GM23338 (cell line): Measurements from ENCODE around the gene RNF166. TPM values are rescaled to one million over a fixed set of nuclear protein-coding genes. Genes with fewer than 3 reads are reported as not detected.

Experiments used
- ATAC-seq: fragments of 200-7000 bp; cut with Tn5 transposase; 3 replicates; pipeline ENCODE4 v1.9.1; 2020
- DNase-seq: peaks from one replicate; pipeline ENCODE4 v3.0.0-alpha.2; 2015; ENCODE audit warnings: low spot score
- H2AFZ ChIP-seq: fragments of 200-600 bp; sonication (generic); 2 replicates; pipeline ENCODE4 v1.8.0; 2016; ENCODE audit warnings: antibody characterized with exemption, mild to moderate bottlenecking, moderate library complexity
- H3F3A ChIP-seq: fragments of 200-600 bp; sonication (generic); replicated peaks from 2 replicates; pipeline ENCODE4 v1.8.0; 2017; ENCODE audit warnings: antibody characterized with exemption, mixed run types, low read depth
- H3K27ac ChIP-seq: fragments of 200-600 bp; sonication (generic); 2 replicates; pipeline ENCODE4 v1.6.1; 2016; ENCODE audit warnings: low read depth
- H3K27me3 ChIP-seq: fragments of 200-600 bp; sonication (generic); 2 replicates; pipeline ENCODE4 v1.8.0; 2016; ENCODE audit warnings: mild to moderate bottlenecking, mixed run types, moderate library complexity; ENCODE audit not compliant: insufficient read depth
- H3K36me3 ChIP-seq: fragments of 200-600 bp; sonication (generic); 2 replicates; pipeline ENCODE4 v1.8.0; 2016; ENCODE audit warnings: mild to moderate bottlenecking; ENCODE audit not compliant: insufficient read depth
- H3K4me1 ChIP-seq: fragments of 200-600 bp; sonication (generic); 2 replicates; pipeline ENCODE4 v1.8.0; 2016; ENCODE audit warnings: mild to moderate bottlenecking, moderate library complexity; ENCODE audit not compliant: insufficient read depth
- H3K4me2 ChIP-seq: fragments of 200-600 bp; sonication (generic); 2 replicates; pipeline ENCODE4 v1.7.1; 2017; ENCODE audit warnings: mixed run types
- H3K4me3 ChIP-seq: fragments of 200-600 bp; sonication (generic); 2 replicates; pipeline ENCODE4 v1.6.1; 2016; ENCODE audit warnings: mixed run types
- H3K79me2 ChIP-seq: fragments of 200-600 bp; sonication (generic); replicated peaks from 2 replicates; pipeline ENCODE4 v1.8.0; 2017; ENCODE audit warnings: mild to moderate bottlenecking; ENCODE audit not compliant: insufficient read depth
- H3K9me2 ChIP-seq: fragments of 200-600 bp; sonication (generic); 2 replicates; pipeline ENCODE4 v1.8.0; 2017; ENCODE audit not compliant: insufficient read depth
- H4K20me1 ChIP-seq: fragments of 200-600 bp; sonication (generic); replicated peaks from 2 replicates; pipeline ENCODE4 v1.8.0; 2017; ENCODE audit warnings: mild to moderate bottlenecking; ENCODE audit not compliant: insufficient read depth
- H3K27ac Mint-ChIP-seq: 2 replicates; pipeline ENCODE4 v1.8.0; 2020; ENCODE audit warnings: inconsistent platforms, mild to moderate bottlenecking, moderate library complexity, mixed read lengths
- H3K27me3 Mint-ChIP-seq: 3 replicates; pipeline ENCODE4 v1.8.0; 2022; ENCODE audit warnings: low read depth, mild to moderate bottlenecking, moderate library complexity, mixed read lengths, inconsistent platforms; ENCODE audit not compliant: insufficient read depth, poor library complexity
- H3K36me3 Mint-ChIP-seq: 3 replicates; pipeline ENCODE4 v1.8.0; 2021; ENCODE audit warnings: low read depth, mild to moderate bottlenecking, inconsistent platforms, moderate library complexity, mixed read lengths
- H3K4me1 Mint-ChIP-seq: 3 replicates; pipeline ENCODE4 v1.8.0; 2020; ENCODE audit warnings: mild to moderate bottlenecking, inconsistent platforms, mixed read lengths
- H3K4me3 Mint-ChIP-seq: 3 replicates; pipeline ENCODE4 v1.8.0; 2021; ENCODE audit warnings: moderate library complexity, mild to moderate bottlenecking, inconsistent platforms, mixed read lengths
- H3K9me3 Mint-ChIP-seq: 3 replicates; pipeline ENCODE4 v1.8.0; 2020; ENCODE audit warnings: moderate library complexity, mild to moderate bottlenecking, inconsistent platforms, mixed read lengths
- EZH2 ChIP-seq: fragments of 200-600 bp; sonication (generic); IDR thresholded peaks from one replicate; pipeline ENCODE4 v1.8.0; 2017; ENCODE audit warnings: antibody characterized with exemption, mild to moderate bottlenecking, low read depth; ENCODE audit not compliant: unreplicated experiment
- JUNB ChIP-seq: IDR thresholded peaks from one replicate; pipeline ENCODE4 v1.6.1; 2016; ENCODE audit warnings: antibody characterized with exemption; ENCODE audit not compliant: unreplicated experiment
- ZNF331 ChIP-seq: fragments of 250-450 bp; sonication (Bioruptor Pico); IDR thresholded peaks from 2 replicates; pipeline ENCODE4 v1.5.0; 2020; ENCODE audit warnings: low read depth, mild to moderate bottlenecking, moderate library complexity
- polyA plus RNA-seq: library from polyadenylated mRNA; unstranded; fragments of >200 nt; fragmentation: Nextera tagmentation; extraction: Ambion mirVana; gene quantifications from 2 replicates; pipeline ENCODE4 v1.2.1, GENCODE V29; 2016
- total RNA-seq: library from RNA; depleted of rRNA; stranded (reverse); fragments of >200 nt; shearing (Covaris generic); gene quantifications from 2 replicates; pipeline ENCODE4 v1.2.3, GENCODE V29; 2014
- TF ChIP-seq, protein P1 (sequence below): fragments of 250-450 bp; sonication (Bioruptor Pico); IDR thresholded peaks from 2 replicates; pipeline ENCODE4 v1.5.0; 2020; ENCODE audit warnings: mild to moderate bottlenecking, moderate library complexity

Gene RNF166
- total and polyA plus RNA-seq, 2 experiments from 2014 or later: 24.9 to 43.4 TPM

DNA sequence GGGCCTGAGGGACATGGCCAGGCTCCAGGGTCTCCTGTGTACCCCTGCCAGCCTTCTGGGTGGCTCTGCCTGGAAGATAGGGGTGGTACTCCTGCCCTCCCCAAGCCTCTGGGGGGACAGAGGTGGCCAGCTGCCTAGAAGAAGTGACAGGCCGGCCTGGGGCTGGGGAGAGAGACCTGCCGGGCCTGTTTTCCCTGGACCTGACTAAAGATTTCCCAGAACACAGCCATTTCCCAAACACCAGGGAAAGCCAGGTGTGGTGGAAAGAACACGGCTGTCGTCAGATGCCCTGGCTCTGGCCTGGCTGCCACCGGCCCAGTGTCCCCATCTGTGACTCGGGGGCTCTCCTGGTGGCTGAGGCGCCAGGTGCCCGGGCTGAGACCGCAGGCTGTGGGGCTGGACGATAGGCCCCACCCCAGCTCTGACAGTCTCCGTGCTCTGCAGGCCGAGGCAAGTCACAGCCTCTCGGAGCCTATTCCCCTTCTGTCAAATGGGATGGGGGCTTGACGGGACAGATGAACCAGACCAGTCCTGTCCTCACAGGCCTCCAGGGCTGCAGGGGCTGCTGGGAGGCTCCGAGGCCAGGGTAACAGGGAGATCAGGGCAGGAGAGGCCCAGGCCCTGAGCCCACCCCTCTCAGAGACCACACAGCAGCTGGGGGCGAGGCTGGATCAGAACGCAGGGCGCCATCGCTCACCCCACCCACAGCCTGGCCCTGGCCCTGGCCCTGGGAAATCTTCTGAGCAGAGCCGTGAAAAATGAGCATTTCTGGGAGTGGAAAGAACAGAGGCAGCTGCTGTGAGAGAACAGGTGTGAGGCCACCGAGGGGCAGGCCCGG is 33.1 kb upstream of the RNF166 start:
- no peak overlapping the region for H3K27ac ChIP-seq
- peaks cover 7% of the 10 kb centered on the region for H3K27me3 Mint-ChIP-seq
- H3K4me3 ChIP-seq: no peak overlapping the region
- H3K36me3 ChIP-seq: no peaks in the 10 kb centered on the region; the same call in 1 of the 2 replicates
- no peak overlapping the region for H3K4me2 ChIP-seq
- H3K36me3 Mint-ChIP-seq: no peaks in the 10 kb centered on the region
- no peaks in the 10 kb centered on the region for H3K79me2 ChIP-seq
- H4K20me1 ChIP-seq: no peaks in the 10 kb centered on the region
- no peak for DNase-seq
- no peaks in the 10 kb centered on the region for H3K4me1 Mint-ChIP-seq
- no peaks in the 10 kb centered on the region for H3K9me2 ChIP-seq
- no peaks in the 10 kb centered on the region for H3F3A ChIP-seq
- H3K4me1 ChIP-seq: no peaks in the 10 kb centered on the region
- no peak for ATAC-seq
- TF ChIP-seq ZNF331 (CRISPR knock-in tag) (no peak), JUNB (no peak), EZH2 (no peak)
- TF ChIP-seq, protein P1, sequence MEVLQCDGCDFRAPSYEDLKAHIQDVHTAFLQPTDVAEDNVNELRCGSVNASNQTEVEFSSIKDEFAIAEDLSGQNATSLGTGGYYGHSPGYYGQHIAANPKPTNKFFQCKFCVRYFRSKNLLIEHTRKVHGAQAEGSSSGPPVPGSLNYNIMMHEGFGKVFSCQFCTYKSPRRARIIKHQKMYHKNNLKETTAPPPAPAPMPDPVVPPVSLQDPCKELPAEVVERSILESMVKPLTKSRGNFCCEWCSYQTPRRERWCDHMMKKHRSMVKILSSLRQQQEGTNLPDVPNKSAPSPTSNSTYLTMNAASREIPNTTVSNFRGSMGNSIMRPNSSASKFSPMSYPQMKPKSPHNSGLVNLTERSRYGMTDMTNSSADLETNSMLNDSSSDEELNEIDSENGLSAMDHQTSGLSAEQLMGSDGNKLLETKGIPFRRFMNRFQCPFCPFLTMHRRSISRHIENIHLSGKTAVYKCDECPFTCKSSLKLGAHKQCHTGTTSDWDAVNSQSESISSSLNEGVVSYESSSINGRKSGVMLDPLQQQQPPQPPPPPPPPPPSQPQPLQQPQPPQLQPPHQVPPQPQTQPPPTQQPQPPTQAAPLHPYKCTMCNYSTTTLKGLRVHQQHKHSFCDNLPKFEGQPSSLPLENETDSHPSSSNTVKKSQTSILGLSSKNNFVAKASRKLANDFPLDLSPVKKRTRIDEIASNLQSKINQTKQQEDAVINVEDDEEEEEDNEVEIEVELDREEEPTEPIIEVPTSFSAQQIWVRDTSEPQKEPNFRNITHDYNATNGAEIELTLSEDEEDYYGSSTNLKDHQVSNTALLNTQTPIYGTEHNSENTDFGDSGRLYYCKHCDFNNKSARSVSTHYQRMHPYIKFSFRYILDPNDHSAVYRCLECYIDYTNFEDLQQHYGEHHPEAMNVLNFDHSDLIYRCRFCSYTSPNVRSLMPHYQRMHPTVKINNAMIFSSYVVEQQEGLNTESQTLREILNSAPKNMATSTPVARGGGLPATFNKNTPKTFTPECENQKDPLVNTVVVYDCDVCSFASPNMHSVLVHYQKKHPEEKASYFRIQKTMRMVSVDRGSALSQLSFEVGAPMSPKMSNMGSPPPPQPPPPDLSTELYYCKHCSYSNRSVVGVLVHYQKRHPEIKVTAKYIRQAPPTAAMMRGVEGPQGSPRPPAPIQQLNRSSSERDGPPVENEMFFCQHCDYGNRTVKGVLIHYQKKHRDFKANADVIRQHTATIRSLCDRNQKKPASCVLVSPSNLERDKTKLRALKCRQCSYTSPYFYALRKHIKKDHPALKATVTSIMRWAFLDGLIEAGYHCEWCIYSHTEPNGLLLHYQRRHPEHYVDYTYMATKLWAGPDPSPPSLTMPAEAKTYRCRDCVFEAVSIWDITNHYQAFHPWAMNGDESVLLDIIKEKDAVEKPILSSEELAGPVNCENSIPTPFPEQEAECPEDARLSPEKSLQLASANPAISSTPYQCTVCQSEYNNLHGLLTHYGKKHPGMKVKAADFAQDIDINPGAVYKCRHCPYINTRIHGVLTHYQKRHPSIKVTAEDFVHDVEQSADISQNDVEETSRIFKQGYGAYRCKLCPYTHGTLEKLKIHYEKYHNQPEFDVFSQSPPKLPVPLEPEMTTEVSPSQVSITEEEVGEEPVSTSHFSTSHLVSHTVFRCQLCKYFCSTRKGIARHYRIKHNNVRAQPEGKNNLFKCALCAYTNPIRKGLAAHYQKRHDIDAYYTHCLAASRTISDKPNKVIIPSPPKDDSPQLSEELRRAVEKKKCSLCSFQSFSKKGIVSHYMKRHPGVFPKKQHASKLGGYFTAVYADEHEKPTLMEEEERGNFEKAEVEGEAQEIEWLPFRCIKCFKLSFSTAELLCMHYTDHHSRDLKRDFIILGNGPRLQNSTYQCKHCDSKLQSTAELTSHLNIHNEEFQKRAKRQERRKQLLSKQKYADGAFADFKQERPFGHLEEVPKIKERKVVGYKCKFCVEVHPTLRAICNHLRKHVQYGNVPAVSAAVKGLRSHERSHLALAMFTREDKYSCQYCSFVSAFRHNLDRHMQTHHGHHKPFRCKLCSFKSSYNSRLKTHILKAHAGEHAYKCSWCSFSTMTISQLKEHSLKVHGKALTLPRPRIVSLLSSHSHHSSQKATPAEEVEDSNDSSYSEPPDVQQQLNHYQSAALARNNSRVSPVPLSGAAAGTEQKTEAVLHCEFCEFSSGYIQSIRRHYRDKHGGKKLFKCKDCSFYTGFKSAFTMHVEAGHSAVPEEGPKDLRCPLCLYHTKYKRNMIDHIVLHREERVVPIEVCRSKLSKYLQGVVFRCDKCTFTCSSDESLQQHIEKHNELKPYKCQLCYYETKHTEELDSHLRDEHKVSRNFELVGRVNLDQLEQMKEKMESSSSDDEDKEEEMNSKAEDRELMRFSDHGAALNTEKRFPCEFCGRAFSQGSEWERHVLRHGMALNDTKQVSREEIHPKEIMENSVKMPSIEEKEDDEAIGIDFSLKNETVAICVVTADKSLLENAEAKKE (CRISPR knock-in tag): no peak
- H3K9me3 Mint-ChIP-seq: no peaks in the 10 kb centered on the region
- H3K4me3 Mint-ChIP-seq: no peak overlapping the region
- H3K27ac Mint-ChIP-seq: no peak overlapping the region
- H2AFZ ChIP-seq: no peak overlapping the region
- H3K27me3 ChIP-seq: no peaks in the 10 kb centered on the region
